A549 treated with CpdA at 1 μM for 4 hours (cell line): Measurements from ENCODE around the gene UBE2L6. TPM values are rescaled to one million over a fixed set of nuclear protein-coding genes. Genes with fewer than 3 reads are reported as not detected.

Experiments used
- total RNA-seq: library from RNA; stranded (reverse); fragments of 200-300 nt; extraction: Qiagen RNA extraction; gene quantifications from 5 replicates; pipeline ENCODE4 v1.2.3, GENCODE V29; 2022; ENCODE audit warnings: low read depth

The UBE2L6 gene
- total RNA-seq: 27.0 to 32.5 TPM (median 30.1 TPM) in 5 replicates

DNA sequence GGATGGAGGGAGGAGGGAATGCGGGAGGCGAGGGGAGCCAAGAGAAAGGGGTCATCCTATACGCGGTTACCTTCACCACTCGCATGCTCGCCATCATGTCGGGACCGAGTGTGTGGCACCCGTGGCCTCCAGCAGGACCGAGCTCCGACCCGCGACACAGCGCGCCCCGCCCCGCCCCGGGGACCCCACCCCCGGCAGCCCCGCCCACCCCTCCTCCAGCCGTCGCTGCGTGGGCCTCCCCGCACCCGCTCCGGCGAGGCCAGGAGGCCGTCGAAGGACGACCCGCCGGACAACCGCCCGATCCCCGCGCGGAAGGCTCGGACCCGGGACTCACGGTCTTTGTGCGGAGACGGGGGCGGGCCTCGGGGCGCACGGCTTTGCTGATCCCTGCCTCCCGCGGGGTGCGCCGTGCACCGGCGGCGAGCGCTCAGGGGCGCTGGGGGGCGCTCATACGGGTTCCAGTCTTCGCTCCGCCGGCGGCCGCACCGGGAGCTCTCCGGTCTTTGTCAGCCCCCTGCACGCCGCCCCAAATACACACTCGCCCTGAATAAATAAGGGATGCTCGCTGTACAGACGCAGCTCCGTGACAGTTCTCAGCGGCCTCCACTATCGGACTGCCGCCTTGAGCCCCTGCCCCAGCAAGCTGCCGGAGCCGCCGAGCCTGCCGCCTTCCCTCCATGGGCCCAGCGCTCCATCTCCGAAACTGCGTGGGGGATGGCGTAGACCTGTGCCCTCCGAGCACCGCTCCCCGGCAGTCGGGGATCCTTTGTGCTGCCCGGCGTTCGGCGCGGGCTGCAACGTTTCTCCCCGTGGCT, at the start of gene UBE2L6:
UBE2L6 (minus strand) TSS at position 158 of the 815 bp plus-strand sequence; CDS start at position 97, 61 bp downstream.

GRCh38 chr11:57597461-57597915, 30.0 kb upstream of the UBE2L6 start, which contains the start of gene SERPING1:
SERPING1 (plus strand) TSS chr11:57597685; CDS start chr11:57598271, 586 bp downstream.

DNA sequence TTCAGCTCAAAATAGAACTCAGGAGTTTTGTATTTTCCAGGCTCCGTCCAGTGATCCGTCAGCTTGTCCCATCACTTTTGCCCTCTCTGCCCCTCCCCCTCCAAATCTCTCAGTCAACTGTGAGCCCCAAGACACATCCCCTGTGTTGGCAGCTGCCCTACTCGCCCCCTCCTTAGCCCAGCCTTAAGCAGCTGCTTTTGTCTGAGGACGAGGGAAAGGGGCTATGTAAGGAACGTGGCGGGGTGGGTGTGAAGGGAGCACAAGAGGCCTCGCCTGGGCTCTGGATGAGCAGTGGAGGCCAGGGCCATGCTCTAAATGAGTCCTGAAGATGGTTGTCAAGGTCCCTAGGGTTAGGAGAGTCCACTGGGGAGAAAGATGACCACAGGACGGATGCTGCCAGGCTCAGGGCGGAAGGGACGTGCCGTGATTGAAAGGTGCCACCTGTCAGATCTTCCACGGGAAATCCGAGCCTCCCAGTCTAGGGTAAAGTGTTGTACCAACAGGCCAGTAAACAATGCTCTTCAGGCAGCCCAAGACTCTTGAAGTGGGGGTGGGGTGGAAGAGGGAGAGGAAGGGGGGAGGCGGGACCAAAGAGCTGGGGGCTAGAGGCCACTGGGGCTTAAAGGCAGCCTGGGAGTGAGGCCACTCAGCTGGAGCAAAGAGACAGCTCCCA, 30.4 kb downstream of the UBE2L6 start, which contains the start of gene SMTNL1:
SMTNL1 (plus strand) TSS at position 649 of the 673 bp plus-strand sequence. CDS start 5,048 bp downstream, outside the sequence.

GRCh38 chr11:57530596-57531507, 36.6 kb downstream of the UBE2L6 start, which contains the start of gene TIMM10:
TIMM10 (minus strand) TSS chr11:57530754; CDS start chr11:57530189, 565 bp downstream.

GRCh38 chr11:57515332-57516060, 52.0 kb downstream of the UBE2L6 start, which contains the start of gene SLC43A1:
SLC43A1 (minus strand) TSS chr11:57515702; CDS start chr11:57514111, 1,591 bp downstream.

Other genes with a start within 250 kb of the UBE2L6 start
- gene TNKS1BP1, start 242.7 kb downstream of the UBE2L6 start, total RNA-seq: 73.8 to 96.5 TPM (median 82.8 TPM) in 5 replicates
- gene SSRP1, start 231.8 kb downstream of the UBE2L6 start, total RNA-seq: 220 to 267 TPM (median 233 TPM) in 5 replicates
- gene P2RX3, start 229.3 kb downstream of the UBE2L6 start, total RNA-seq: 0.16 to 0.31 TPM (median 0.19 TPM) in 5 replicates
- not detected in 5 replicates for gene PRG3, start 186.5 kb downstream of the UBE2L6 start, total RNA-seq
- 0.07 TPM in 1 of 5 replicates, not detected in the others for gene PRG2, start 177.0 kb downstream of the UBE2L6 start, total RNA-seq
- 0.28 to 0.74 TPM (median 0.33 TPM) in 5 replicates for gene SLC43A3, start 140.6 kb downstream of the UBE2L6 start, total RNA-seq
- gene RTN4RL2, start 107.1 kb downstream of the UBE2L6 start, total RNA-seq: 72.6 to 128 TPM (median 115 TPM) in 5 replicates
- 2.8 to 4.0 TPM (median 3.8 TPM) in 5 replicates for gene SLC43A1, start 52.0 kb downstream of the UBE2L6 start, total RNA-seq
- 159 to 183 TPM (median 179 TPM) in 5 replicates for gene TIMM10, start 36.9 kb downstream of the UBE2L6 start, total RNA-seq
- not detected in 5 replicates for gene SMTNL1, start 30.1 kb downstream of the UBE2L6 start, total RNA-seq
- 0.37 to 1.1 TPM (median 0.64 TPM) in 5 replicates for gene SERPING1, start 30.0 kb upstream of the UBE2L6 start, total RNA-seq
- 0.16 to 0.43 TPM (median 0.32 TPM) in 5 replicates for gene YPEL4, start 82.2 kb upstream of the UBE2L6 start, total RNA-seq
- gene CLP1, start 90.1 kb upstream of the UBE2L6 start, total RNA-seq: 28.0 to 33.4 TPM (median 30.8 TPM) in 5 replicates
- gene ZDHHC5, start 100.4 kb upstream of the UBE2L6 start, total RNA-seq: 69.2 to 78.2 TPM (median 74.6 TPM) in 5 replicates
- gene MED19, start 144.5 kb upstream of the UBE2L6 start, total RNA-seq: 23.5 to 33.9 TPM (median 32.1 TPM) in 5 replicates
- 153 to 171 TPM (median 156 TPM) in 5 replicates for gene TMX2, start 144.9 kb upstream of the UBE2L6 start, total RNA-seq
- gene SELENOH, start 173.8 kb upstream of the UBE2L6 start, total RNA-seq: 109 to 155 TPM (median 142 TPM) in 5 replicates
- not detected in 5 replicates for gene BTBD18, start 184.1 kb upstream of the UBE2L6 start, total RNA-seq
- 56.8 to 69.6 TPM (median 66.6 TPM) in 5 replicates for gene CTNND1, start 194.1 kb upstream of the UBE2L6 start, total RNA-seq